Cardiac septum (tissue), 1 donor: ENCODE data around the gene LDHD. TPM values are rescaled to one million over a fixed set of nuclear protein-coding genes. Genes with fewer than 3 reads are reported as not detected.

Experiments used
- DNase-seq: peaks from one replicate; pipeline ENCODE4 v3.0.0-alpha.2; 2020; ENCODE audit warnings: low spot score
- intact Hi-C: fragments of 100-400 bp; cut with DNase I; formaldehyde crosslinking; loops from one replicate; pipeline ENCODE4 v1.14.0; 2022
- total RNA-seq: library from RNA; stranded (reverse); fragmentation: NEBNext Ultra II Directional; extraction: Animal tissue kit (Norgen Biotek cat#: 25700); gene quantifications from one replicate; pipeline ENCODE4 v1.2.1, GENCODE V29; 2021
- donor health status: DM: no; HTN: no; CAD: no.

Gene LDHD
- total RNA-seq, 1 donor from 2014 or later = 89.3 TPM

GRCh38 chr16:75068085-75069031 lies 48.2 kb downstream of the LDHD start:
- DNase-seq = no peak
- intact Hi-C loops = no loop called here

DNA sequence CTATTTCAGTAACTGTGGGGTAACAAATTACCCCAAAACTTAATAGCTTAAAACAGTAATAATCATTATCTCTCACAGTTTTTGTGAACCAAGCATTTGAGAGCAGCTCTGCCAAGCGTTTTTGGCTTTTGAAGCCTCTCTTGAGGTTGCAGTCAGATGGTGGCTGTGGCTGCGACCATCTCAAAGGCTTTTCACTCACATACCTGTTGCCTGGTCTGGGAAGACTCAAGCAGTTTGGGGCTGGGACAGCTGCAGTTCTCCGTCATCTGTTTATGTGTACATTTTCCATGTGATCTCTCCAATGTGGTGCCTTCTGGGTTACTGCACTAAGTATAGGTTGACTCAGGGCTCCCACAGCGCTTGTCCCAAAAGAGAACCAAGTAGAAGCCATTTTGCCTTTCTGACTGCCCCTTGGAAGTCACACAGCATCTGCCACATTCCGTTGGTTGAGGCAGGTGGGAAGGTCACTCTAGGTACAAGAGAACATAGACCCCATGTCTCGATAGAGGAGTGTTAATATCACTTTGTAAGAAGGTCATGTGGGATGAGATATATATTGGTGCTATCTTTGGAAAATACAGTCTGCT lies 49.6 kb downstream of the LDHD start:
- no peak for DNase-seq
- intact Hi-C loops = no loop called here

GRCh38 chr16:75065521-75066149 lies 50.9 kb downstream of the LDHD start:
- intact Hi-C loops = no loop called here

GRCh38 chr16:75065149-75065505 lies 51.5 kb downstream of the LDHD start:
- intact Hi-C loops = no loop called here
- DNase-seq = no peak

More at GRCh38 chr16:75065521-75066149, 50.9 kb downstream of the LDHD start:
- DNase-seq = no peak

GRCh38 chr16:75064403-75065148 lies 52.0 kb downstream of the LDHD start:
- intact Hi-C loops = no loop called here
- no peak for DNase-seq

- intact Hi-C loops = no loop called here
These were observed 53.0 kb downstream of the LDHD start for GRCh38 chr16:75063549-75064088.

DNA sequence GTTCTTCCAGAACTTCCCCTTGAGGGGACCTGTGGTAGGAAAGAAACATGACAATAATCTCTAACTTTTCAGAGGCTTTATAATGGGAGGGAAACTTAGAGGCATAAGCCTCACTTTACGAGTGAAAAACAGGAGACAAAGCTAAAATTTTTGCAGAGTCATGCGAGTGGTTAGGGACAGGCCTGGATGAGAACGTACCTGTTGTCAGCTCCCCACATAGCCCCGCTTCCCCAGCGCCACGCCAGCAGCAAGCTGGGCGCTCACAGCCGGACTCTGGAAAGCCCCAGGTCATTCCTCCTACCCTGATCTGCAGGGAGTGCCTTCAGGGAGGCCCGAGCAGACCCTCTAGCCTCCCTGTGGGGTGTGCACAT lies 53.6 kb downstream of the LDHD start:
- intact Hi-C loops = no loop called here
- DNase-seq = no peak

More at GRCh38 chr16:75063549-75064088, 53.0 kb downstream of the LDHD start:
- no peak for DNase-seq

GRCh38 chr16:75062135-75062975 lies 54.2 kb downstream of the LDHD start:
- intact Hi-C loops = no loop called here
- DNase-seq = no peak

Other genes with a start within 250 kb of the LDHD start
- 48.8 TPM for gene WDR59, start 131.7 kb downstream of the LDHD start, total RNA-seq
- 31.3 TPM for gene ZNRF1, start 117.8 kb downstream of the LDHD start, total RNA-seq
- 10.5 TPM for gene ZFP1, start 31.7 kb upstream of the LDHD start, total RNA-seq
- gene CTRB2, start 90.4 kb upstream of the LDHD start, total RNA-seq = not detected
- not detected for gene CTRB1, start 102.2 kb upstream of the LDHD start, total RNA-seq
- gene BCAR1, start 134.8 kb upstream of the LDHD start, total RNA-seq = 80.3 TPM